ENCODE data around the gene GLIPR1L2. TPM values are rescaled to one million over a fixed set of nuclear protein-coding genes. Genes with fewer than 3 reads are reported as not detected.

The GLIPR1L2 gene
- total RNA-seq, 1 donor from 2014 or later: 0.29 TPM

GRCh38 chr12:75477137-75477536 is 86.2 kb downstream of the GLIPR1L2 start:
- H3K36me3 Mint-ChIP-seq (ENCODE audit: insufficient read depth): no peaks in the 10 kb centered on the region
- H3K27ac Mint-ChIP-seq: no peak overlapping the region
- no peak for DNase-seq (ENCODE audit: low spot score, unreplicated experiment)
- TF ChIP-seq CTCF (IDR thresholded peaks at IDR 0.05; ENCODE audit: unreplicated experiment): no peak
- H3K9me3 Mint-ChIP-seq (ENCODE audit: low read depth): no peaks in the 10 kb centered on the region
- no peak overlapping the region for H3K4me3 Mint-ChIP-seq (ENCODE audit: low read depth)
- no peaks in the 10 kb centered on the region for H3K27me3 Mint-ChIP-seq
- peaks cover 1% of the 10 kb centered on the region for H3K4me1 Mint-ChIP-seq (ENCODE audit: low read depth)

GRCh38 chr12:75478116-75478794 is 87.4 kb downstream of the GLIPR1L2 start:
- no peak for TF ChIP-seq CTCF (IDR thresholded peaks at IDR 0.05; ENCODE audit: unreplicated experiment)
- Mint-ChIP-seq H3K9me3 (ENCODE audit: low read depth) (no peaks in the 10 kb centered on the region), H3K4me1 (ENCODE audit: low read depth) (peaks cover 1% of the 10 kb centered on the region), H3K27ac (no peak overlapping the region), H3K4me3 (ENCODE audit: low read depth) (no peak overlapping the region), H3K36me3 (ENCODE audit: insufficient read depth) (no peaks in the 10 kb centered on the region), H3K27me3 (no peaks in the 10 kb centered on the region)
- no peak for DNase-seq (ENCODE audit: low spot score, unreplicated experiment)

GRCh38 chr12:75479963-75480461 is 89.1 kb downstream of the GLIPR1L2 start:
- Mint-ChIP-seq H3K27me3 (no peaks in the 10 kb centered on the region), H3K27ac (no peak overlapping the region), H3K4me3 (ENCODE audit: low read depth) (no peak overlapping the region), H3K36me3 (ENCODE audit: insufficient read depth) (no peaks in the 10 kb centered on the region), H3K9me3 (ENCODE audit: low read depth) (no peaks in the 10 kb centered on the region), H3K4me1 (ENCODE audit: low read depth) (peaks cover 1% of the 10 kb centered on the region)
- DNase-seq (ENCODE audit: low spot score, unreplicated experiment): no peak
- no peak for TF ChIP-seq CTCF (IDR thresholded peaks at IDR 0.05; ENCODE audit: unreplicated experiment)

GRCh38 chr12:75480469-75480949 is 89.6 kb downstream of the GLIPR1L2 start, which contains the start of gene GLIPR1:
GLIPR1 (plus strand) TSS chr12:75480755; CDS start chr12:75480881, 126 bp downstream.
- Mint-ChIP-seq H3K36me3 (ENCODE audit: insufficient read depth) (no peaks in the 10 kb centered on the region), H3K27me3 (no peaks in the 10 kb centered on the region), H3K4me3 (ENCODE audit: low read depth) (no peak within 1 kb of the TSS), H3K27ac (peak within 1 kb of the TSS; percentile 11), H3K4me1 (ENCODE audit: low read depth) (peaks cover 1% of the 10 kb centered on the region), H3K9me3 (ENCODE audit: low read depth) (no peaks in the 10 kb centered on the region)
- TF ChIP-seq CTCF (IDR thresholded peaks at IDR 0.05; ENCODE audit: unreplicated experiment): no peak
- no peak for DNase-seq (ENCODE audit: low spot score, unreplicated experiment)

GRCh38 chr12:75481013-75481705 is 90.3 kb downstream of the GLIPR1L2 start:
- Mint-ChIP-seq H3K4me3 (ENCODE audit: low read depth) (no peak overlapping the region), H3K4me1 (ENCODE audit: low read depth) (peaks cover 1% of the 10 kb centered on the region), H3K27me3 (no peaks in the 10 kb centered on the region), H3K9me3 (ENCODE audit: low read depth) (no peaks in the 10 kb centered on the region), H3K27ac (peak overlapping the region; percentile 11), H3K36me3 (ENCODE audit: insufficient read depth) (no peaks in the 10 kb centered on the region)
- no peak for DNase-seq (ENCODE audit: low spot score, unreplicated experiment)
- no peak for TF ChIP-seq CTCF (IDR thresholded peaks at IDR 0.05; ENCODE audit: unreplicated experiment)
